Fibroblast of villous mesenchyme (primary cell): ENCODE data around the gene PARM1. TPM values are rescaled to one million over a fixed set of nuclear protein-coding genes. Genes with fewer than 3 reads are reported as not detected.

Source experiments
- DNase-seq: peaks from one replicate; pipeline ENCODE4 v3.0.0-alpha.2; 2010; ENCODE audit warnings: low read depth
- H3K4me3 ChIP-seq: 2 replicates; pipeline ENCODE4 v1.5.1; 2011; ENCODE audit warnings: low read depth, mild to moderate bottlenecking, low read length
- total RNA-seq: library from RNA; depleted of rRNA; stranded (reverse); fragments of >200 nt; gene quantifications from 2 replicates; pipeline ENCODE4 v1.2.3, GENCODE V29; 2012
- TF ChIP-seq, protein P1 (sequence below): IDR thresholded peaks from 2 replicates; pipeline ENCODE4 v1.5.1; 2012; ENCODE audit warnings: low read depth, mild to moderate bottlenecking, low read length; ENCODE audit not compliant: insufficient read depth

Gene PARM1
- total RNA-seq, 1 donor, result 0.86 TPM

DNA sequence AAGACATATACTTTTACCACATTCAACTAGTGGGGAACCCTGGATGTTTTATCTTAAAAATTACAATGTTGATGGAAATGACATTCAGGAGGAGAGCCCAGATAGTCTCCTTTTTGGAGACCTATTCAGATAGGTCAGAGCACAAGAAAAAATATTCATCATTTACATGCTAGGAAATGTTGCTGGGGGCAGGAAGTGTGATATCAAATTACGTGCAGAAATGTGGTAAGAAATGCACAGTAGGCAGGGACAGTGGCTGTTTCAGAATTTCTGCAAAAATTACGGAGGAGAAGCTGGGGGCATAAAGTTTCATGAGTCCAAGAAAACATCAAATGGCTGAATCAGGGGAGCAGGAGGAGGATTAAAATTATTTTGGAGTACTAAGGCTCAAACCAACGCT lies 8.2 kb downstream of the PARM1 start:
- no peak overlapping the region for H3K4me3 ChIP-seq
- TF ChIP-seq, protein P1, sequence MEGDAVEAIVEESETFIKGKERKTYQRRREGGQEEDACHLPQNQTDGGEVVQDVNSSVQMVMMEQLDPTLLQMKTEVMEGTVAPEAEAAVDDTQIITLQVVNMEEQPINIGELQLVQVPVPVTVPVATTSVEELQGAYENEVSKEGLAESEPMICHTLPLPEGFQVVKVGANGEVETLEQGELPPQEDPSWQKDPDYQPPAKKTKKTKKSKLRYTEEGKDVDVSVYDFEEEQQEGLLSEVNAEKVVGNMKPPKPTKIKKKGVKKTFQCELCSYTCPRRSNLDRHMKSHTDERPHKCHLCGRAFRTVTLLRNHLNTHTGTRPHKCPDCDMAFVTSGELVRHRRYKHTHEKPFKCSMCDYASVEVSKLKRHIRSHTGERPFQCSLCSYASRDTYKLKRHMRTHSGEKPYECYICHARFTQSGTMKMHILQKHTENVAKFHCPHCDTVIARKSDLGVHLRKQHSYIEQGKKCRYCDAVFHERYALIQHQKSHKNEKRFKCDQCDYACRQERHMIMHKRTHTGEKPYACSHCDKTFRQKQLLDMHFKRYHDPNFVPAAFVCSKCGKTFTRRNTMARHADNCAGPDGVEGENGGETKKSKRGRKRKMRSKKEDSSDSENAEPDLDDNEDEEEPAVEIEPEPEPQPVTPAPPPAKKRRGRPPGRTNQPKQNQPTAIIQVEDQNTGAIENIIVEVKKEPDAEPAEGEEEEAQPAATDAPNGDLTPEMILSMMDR, result no peak
- DNase-seq, result no peak

DNA sequence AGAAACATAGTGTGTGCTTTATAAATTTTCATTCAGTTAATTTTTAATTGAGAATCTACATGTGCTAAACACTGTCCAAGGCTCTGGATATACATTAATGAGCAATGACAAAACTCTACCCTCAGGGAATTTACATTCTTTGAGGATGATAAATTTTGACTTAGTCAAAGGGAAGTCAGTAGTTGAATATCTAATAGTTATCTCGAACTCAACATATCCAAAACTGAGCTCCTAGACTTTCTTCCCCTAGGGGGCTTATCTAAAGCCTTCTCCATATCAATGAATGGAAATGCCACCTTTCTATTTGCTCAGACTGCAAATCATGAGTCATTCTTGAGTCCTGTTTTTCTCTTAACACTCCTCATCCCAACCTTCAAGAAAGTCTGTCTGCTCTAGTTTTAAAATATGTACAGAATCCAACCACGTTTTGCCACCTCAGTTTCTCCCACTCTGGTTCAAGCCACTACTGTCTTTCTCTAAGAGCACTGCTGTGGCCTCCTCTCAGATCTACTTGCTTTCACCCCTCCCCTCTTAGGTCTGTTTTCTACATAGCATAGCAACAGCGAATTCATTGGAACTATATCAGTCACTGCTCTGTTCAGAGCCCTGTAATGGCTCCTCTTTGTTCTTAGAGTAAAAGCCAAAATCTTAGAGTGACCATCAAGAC lies 9.5 kb downstream of the PARM1 start:
- TF ChIP-seq, protein P1, result no peak
- no peak overlapping the region for H3K4me3 ChIP-seq
- no peak for DNase-seq

DNA sequence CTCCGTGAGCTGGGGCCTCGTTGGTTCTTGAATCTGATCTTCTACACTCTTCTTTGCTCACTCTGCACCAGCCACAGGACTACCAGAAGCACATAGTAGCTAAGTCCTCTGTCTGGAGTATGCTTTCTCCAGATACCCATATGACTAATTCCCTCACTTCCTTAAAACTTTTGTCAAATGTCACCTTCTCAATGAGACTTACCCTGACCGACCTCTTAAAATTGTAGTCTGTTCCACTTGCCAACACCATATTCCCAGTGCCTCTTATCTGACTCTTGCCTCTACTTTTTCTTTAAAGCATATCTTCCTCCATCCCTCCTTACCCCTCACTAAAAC lies 10.0 kb downstream of the PARM1 start:
- H3K4me3 ChIP-seq, result no peak overlapping the region
- TF ChIP-seq, protein P1, result no peak
- no peak for DNase-seq

DNA sequence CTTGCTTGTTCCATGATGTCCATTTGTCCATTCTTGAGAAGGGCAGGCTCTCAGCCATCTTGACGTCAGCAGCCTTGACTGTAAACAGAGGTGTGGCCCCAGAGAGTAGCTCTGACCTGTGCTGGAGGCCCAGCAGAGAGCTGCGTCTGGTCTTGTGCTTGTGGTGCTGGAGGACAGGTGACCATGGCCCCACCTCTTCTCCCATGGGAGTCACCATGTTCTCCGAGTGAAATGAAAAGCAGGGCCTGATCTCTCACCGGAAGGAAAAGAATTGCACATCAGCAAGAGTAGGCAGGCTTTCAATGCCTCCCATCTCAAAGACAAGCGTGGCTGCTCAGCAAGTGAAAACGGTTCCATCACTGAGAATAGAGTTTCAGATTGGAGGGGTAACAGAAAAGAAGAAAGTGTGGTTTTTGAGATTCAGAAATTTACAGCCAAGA lies 11.5 kb downstream of the PARM1 start:
- H3K4me3 ChIP-seq, result no peak overlapping the region
- TF ChIP-seq, protein P1, result no peak

DNA sequence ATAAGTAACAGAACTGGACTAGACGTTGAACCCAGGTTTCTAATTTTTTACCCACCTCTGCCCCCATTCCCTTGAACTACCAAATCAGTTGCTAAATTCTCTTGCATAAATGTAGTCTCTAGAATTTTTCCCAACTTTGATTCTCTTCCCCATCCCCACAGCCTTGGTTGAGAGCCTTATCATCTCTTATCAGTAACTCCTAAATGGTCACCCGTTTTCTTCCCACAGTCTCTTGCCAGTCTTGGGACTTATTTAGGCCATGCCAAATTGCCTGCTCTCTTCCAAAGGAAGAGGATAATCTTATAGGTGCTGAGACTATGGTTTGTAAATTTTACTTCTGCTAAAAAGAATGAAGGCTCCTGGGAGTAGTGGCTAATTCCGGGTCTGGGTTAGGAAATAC lies 13.3 kb downstream of the PARM1 start:
- no peak for DNase-seq
- TF ChIP-seq, protein P1, result no peak
- H3K4me3 ChIP-seq, result no peak overlapping the region

More for the DNA sequence above, 11.5 kb downstream of the PARM1 start:
- no peak for DNase-seq

DNA sequence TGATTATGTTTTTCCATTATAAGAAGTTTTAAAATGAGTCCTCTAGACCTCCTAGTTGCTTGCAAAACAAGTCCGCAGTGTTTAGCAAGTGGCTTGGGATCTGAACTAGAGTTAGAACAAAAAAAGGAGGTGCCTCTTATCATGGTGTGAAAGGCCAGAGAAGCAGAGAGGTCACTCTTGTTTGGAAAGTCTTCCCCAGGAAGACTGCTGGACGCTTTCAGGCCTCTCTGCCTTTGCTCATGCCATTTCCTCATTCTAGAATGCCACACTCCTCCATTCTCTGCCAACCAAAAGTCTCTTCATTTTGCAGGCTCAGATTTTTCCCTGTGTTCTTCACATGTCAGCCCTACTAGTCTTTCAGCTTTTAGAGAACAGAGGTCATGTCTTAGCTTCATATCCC lies 14.9 kb downstream of the PARM1 start:
- TF ChIP-seq, protein P1, result no peak
- DNase-seq, result no peak
- no peak overlapping the region for H3K4me3 ChIP-seq

DNA sequence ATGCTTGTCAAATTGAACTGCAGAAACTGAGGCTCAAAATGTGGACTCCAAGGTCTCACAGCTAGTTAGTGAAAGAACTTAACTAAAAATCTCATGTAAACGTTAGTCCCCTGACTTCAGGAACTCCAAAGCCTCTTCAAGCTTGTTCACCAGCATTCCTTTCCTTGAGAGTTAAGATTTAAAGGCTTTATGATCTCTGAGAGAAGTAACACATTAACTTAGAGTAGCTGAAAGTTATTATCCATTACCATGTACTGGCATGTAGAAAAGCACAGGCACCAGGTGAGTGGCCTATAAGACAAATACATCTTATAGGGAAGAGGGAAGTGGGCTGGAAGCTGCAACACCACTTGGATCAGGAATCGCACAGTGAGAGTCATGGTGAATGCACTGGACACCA lies 15.3 kb downstream of the PARM1 start:
- DNase-seq, result no peak
- H3K4me3 ChIP-seq, result no peak overlapping the region
- TF ChIP-seq, protein P1, result no peak
